ENCODE data around the gene SNX6. TPM values are rescaled to one million over a fixed set of nuclear protein-coding genes. Genes with fewer than 3 reads are reported as not detected.
"Not testable (repeated sequence)": the region's sequence is repeated elsewhere in the genome, so short reads cannot be mapped to it uniquely, and the experiment has no call there.

The SNX6 gene
- total RNA-seq, 1 donor from 2014 or later: 62.5 TPM

DNA sequence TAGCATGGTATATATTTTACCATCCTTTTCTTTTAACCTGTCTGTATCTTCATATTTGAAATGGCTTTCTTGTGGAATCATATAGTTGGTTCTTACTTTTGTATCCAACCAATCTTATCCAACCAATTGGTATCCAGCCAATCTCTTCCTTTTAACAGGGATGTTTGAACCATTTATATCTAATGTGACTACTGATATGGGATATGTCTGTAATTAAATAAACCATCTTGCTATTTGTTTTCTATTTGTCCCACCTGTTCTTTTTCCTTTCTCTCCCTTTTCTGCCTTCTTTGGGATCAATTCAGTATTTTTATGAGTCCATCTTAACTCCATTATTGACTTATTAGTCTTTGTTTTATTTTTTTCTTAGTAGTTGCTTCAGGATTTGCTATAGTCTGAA, 30.8 kb upstream of the SNX6 start:
- no peaks in the 10 kb centered on the region for H3K36me3 Mint-ChIP-seq
- H3K27me3 Mint-ChIP-seq (ENCODE audit: low read depth): no peaks in the 10 kb centered on the region
- peaks cover 7% of the 10 kb centered on the region for H3K9me3 Mint-ChIP-seq
- DNase-seq (ENCODE audit: low spot score in 2 of 2, unreplicated experiment in 2 of 2): no peak
- peaks cover 13% of the 10 kb centered on the region for H3K4me1 Mint-ChIP-seq
- no peak overlapping the region for H3K4me3 Mint-ChIP-seq
- H3K27ac Mint-ChIP-seq: no peak overlapping the region
- TF ChIP-seq, protein P1, sequence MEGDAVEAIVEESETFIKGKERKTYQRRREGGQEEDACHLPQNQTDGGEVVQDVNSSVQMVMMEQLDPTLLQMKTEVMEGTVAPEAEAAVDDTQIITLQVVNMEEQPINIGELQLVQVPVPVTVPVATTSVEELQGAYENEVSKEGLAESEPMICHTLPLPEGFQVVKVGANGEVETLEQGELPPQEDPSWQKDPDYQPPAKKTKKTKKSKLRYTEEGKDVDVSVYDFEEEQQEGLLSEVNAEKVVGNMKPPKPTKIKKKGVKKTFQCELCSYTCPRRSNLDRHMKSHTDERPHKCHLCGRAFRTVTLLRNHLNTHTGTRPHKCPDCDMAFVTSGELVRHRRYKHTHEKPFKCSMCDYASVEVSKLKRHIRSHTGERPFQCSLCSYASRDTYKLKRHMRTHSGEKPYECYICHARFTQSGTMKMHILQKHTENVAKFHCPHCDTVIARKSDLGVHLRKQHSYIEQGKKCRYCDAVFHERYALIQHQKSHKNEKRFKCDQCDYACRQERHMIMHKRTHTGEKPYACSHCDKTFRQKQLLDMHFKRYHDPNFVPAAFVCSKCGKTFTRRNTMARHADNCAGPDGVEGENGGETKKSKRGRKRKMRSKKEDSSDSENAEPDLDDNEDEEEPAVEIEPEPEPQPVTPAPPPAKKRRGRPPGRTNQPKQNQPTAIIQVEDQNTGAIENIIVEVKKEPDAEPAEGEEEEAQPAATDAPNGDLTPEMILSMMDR (IDR thresholded peaks at IDR 0.05; ENCODE audit: unreplicated experiment): no peak

DNA sequence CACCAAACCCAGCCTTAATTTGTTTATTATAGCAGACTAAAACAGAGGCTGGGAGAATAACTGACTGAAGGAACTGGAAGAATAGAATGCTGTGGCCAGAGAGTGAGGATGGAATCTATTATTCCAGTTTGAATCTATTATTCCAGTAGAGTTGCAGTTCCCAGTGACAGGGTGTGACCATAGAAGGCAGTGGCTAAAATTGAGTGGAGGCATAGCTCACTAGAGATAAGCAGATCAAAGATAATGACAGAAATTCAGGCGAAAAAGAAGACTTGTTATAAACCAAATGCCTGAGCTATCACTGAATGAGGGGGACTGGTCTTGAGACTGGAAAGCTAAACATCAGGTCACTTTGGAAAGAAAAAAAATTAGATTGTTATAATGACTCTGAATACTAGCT, 26.0 kb upstream of the SNX6 start:
- Mint-ChIP-seq H3K36me3 (no peaks in the 10 kb centered on the region), H3K4me3 (no peak overlapping the region), H3K4me1 (peaks cover 7% of the 10 kb centered on the region), H3K27me3 (ENCODE audit: low read depth) (no peaks in the 10 kb centered on the region), H3K27ac (no peak overlapping the region), H3K9me3 (peaks cover 9% of the 10 kb centered on the region)
- DNase-seq (ENCODE audit: low spot score in 2 of 2, unreplicated experiment in 2 of 2): no peak
- TF ChIP-seq, protein P1 (IDR thresholded peaks at IDR 0.05; ENCODE audit: unreplicated experiment): no peak

DNA sequence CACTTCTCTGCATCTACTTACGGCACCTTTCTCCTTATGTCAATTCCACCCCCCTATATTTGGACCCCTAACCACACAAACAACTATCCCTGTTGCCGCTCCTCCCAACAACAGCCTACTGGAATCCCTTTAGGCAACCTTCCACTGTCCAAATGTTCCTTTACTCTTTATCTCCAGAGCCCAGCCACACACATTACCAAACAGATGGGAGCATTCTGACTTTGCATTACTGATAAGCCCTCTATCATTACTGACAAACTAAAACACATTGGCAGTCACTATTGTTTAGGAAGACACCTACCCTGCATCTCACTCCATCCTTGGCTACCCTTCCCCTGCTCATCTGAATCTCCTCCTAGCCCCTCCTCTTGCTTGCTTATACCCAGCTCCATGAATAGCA, 23.1 kb upstream of the SNX6 start:
- H3K4me3 Mint-ChIP-seq; DNase-seq (ENCODE audit: low spot score in 2 of 2, unreplicated experiment in 2 of 2); H3K4me1 Mint-ChIP-seq; H3K36me3 Mint-ChIP-seq; H3K27me3 Mint-ChIP-seq (ENCODE audit: low read depth); H3K27ac Mint-ChIP-seq: not testable (repeated sequence)
- H3K9me3 Mint-ChIP-seq: peaks cover 12% of the 10 kb centered on the region

DNA sequence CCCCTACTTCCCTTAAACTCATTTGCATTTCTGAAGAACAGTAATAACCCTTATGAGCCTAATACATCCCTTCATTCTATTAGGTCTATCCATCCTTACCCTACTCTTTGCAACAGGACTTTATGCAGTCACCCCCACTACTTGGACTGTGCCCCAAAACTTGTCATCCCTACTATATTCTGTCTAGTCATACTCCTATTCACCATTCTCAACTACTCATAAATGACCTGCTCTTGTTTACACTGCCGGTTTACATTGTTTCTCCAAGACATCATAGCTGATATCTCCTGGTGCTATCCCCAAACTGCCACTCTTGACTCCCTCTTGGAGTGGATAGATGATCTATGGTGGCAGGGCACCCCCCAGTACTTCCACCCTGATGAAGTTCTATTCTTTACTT, 22.4 kb upstream of the SNX6 start:
- H3K27ac Mint-ChIP-seq; H3K27me3 Mint-ChIP-seq (ENCODE audit: low read depth); DNase-seq (ENCODE audit: low spot score in 2 of 2, unreplicated experiment in 2 of 2); H3K36me3 Mint-ChIP-seq; H3K4me1 Mint-ChIP-seq; H3K4me3 Mint-ChIP-seq: not testable (repeated sequence)
- peaks cover 12% of the 10 kb centered on the region for H3K9me3 Mint-ChIP-seq

DNA sequence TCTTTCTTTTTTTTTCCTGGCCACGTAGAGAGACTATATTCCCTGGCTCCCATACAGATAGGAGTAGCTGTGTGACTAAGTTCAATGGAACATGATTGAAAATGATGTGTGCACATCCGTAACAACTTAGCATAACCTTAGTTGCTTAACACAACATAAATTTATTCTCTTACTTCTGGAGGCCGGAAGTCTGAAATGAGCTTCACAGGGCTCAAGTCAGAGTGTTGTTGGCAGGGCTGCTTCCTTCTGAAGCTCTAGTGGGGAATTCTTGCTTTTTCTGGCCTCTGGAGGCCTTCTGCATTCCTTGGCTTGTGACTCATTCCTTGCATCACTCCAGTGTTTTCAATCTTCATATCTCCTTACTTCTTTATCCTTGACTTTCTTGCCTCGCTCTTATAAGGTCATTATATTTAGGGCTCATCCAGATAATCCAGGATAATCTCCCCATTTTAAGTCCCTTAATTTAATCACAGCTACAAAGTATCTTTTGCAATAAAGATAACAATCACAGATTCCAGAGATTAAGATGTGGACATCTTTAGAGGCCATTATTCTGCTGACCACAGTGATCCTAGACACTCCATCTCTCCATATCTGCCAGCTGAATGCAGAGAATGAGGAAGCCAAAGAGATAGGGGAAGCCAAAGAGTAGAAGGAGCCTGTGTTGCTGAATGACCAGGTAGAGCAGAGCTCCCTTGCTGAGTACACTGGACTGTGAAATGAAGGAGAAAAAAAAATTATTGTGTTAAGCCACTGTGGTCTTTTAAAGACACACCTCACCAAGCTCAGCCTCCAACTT, 21.0 kb upstream of the SNX6 start:
- H3K36me3 Mint-ChIP-seq: no peaks in the 10 kb centered on the region
- no peak for DNase-seq (ENCODE audit: low spot score in 2 of 2, unreplicated experiment in 2 of 2)
- TF ChIP-seq, protein P1 (IDR thresholded peaks at IDR 0.05; ENCODE audit: unreplicated experiment): no peak
- H3K9me3 Mint-ChIP-seq: peaks cover 12% of the 10 kb centered on the region
- H3K4me1 Mint-ChIP-seq: no peaks in the 10 kb centered on the region
- no peaks in the 10 kb centered on the region for H3K27me3 Mint-ChIP-seq (ENCODE audit: low read depth)
- H3K4me3 Mint-ChIP-seq: no peak overlapping the region
- H3K27ac Mint-ChIP-seq: no peak overlapping the region

DNA sequence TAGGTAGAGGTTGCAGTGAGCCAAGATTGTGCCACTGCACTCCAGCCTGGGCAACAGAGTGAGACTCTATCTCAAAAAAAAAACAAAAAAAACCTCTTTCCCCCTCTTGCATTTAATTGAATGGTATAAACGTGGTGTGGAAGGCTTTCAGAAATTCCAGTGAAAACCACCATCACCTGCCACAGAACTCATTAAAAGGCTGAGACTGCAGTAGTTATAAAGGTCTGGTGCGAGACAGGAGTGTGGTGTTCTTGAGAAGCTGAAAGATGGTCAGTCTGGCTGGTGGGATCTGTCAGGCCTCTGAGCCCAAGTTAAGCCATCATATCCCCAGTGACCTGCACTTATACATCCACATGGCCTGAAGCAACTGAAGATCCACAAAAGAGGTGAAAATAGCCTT, 20.1 kb upstream of the SNX6 start:
- H3K27me3 Mint-ChIP-seq (ENCODE audit: low read depth); DNase-seq (ENCODE audit: low spot score in 2 of 2, unreplicated experiment in 2 of 2); H3K4me3 Mint-ChIP-seq; H3K4me1 Mint-ChIP-seq; H3K27ac Mint-ChIP-seq; H3K36me3 Mint-ChIP-seq: not testable (repeated sequence)
- H3K9me3 Mint-ChIP-seq: peaks cover 12% of the 10 kb centered on the region

DNA sequence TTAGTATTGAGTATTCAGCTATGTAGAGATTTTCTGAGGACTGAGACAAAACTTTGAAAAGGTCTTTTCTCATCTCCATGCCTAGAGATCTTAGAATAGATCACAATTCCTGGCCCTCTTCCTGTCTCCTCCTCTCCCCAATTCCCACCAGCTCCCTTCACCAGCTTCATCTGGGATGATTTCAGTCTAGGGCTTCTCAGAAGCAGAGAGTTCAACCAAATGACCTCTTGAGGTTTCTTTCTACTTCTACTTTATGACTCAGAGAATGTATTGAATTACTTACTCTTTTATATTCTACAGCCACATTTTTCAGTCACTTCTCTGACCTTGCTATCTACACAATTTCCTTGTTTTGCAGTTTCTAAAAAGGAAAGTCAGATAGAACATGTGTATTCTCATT, 19.4 kb upstream of the SNX6 start:
- no peak overlapping the region for H3K4me3 Mint-ChIP-seq

More for the DNA sequence above, 19.4 kb upstream of the SNX6 start:
- H3K4me1 Mint-ChIP-seq: no peaks in the 10 kb centered on the region
- no peak overlapping the region for H3K27ac Mint-ChIP-seq
- TF ChIP-seq, protein P1 (IDR thresholded peaks at IDR 0.05; ENCODE audit: unreplicated experiment): no peak
- H3K27me3 Mint-ChIP-seq (ENCODE audit: low read depth): no peaks in the 10 kb centered on the region
- DNase-seq (ENCODE audit: low spot score in 2 of 2, unreplicated experiment in 2 of 2): no peak
- no peaks in the 10 kb centered on the region for H3K36me3 Mint-ChIP-seq
- H3K9me3 Mint-ChIP-seq: peaks cover 12% of the 10 kb centered on the region

Data from mesothelial cell of epicardium (in vitro differentiated cells).